Measurements from ENCODE around the gene FST.

The FST gene

GRCh38 chr5:53480416-53481158 is at the start of gene FST:
Gene FST (plus strand): TSS chr5:53480629. CDS start chr5:53480792, 163 bp downstream.
- no peak for TF ChIP-seq CTCF (IDR thresholded peaks at IDR 0.05)
- peak in 1 of 2 donors; percentile 22 for DNase-seq
- H3K9me3 ChIP-seq: no peaks in the 10 kb centered on the region
- intact Hi-C loops (cut with DNase I; ENCODE audit: low total_unique reads): loop anchor here (5.0 kb wide), 1 partner anchor 737 kb away; no protein-coding TSS in a partner anchor
- peak within 1 kb of the TSS; percentile 66 to 69 for H3K27ac ChIP-seq
- peak within 1 kb of the TSS; percentile 59 to 74 for H3K4me3 ChIP-seq
- H3K36me3 ChIP-seq: no peaks in the 10 kb centered on the region
- peaks cover 0 to 24% (median 7%) of the 10 kb centered on the region in 4 donors for H3K4me1 ChIP-seq
- H3K27me3 ChIP-seq: no peaks in the 10 kb centered on the region

GRCh38 chr5:53431665-53432064 is 48.8 kb upstream of the FST start:
- H3K4me3 ChIP-seq: no peak overlapping the region
- no peak for TF ChIP-seq CTCF (IDR thresholded peaks at IDR 0.05)
- intact Hi-C loops (cut with DNase I; ENCODE audit: low total_unique reads): loop anchor here (10.0 kb wide), 1 partner anchor 167 kb away; no protein-coding TSS in a partner anchor
- H3K27me3 ChIP-seq: no peaks in the 10 kb centered on the region
- no peak overlapping the region for H3K27ac ChIP-seq
- no peaks in the 10 kb centered on the region for H3K36me3 ChIP-seq
- no peaks in the 10 kb centered on the region for H3K9me3 ChIP-seq
- H3K4me1 ChIP-seq: no peaks in the 10 kb centered on the region
- DNase-seq: no peak

- DNase-seq: no peak
- Histone ChIP-seq H3K4me3 (no peak overlapping the region), H3K9me3 (no peaks in the 10 kb centered on the region), H3K4me1 (no peaks in the 10 kb centered on the region), H3K27ac (no peak overlapping the region), H3K27me3 (no peaks in the 10 kb centered on the region), H3K36me3 (no peaks in the 10 kb centered on the region)
- TF ChIP-seq CTCF (IDR thresholded peaks at IDR 0.05): no peak
- intact Hi-C loops (cut with DNase I; ENCODE audit: low total_unique reads): loop anchor here (10.0 kb wide), 1 partner anchor 168 kb away; no protein-coding TSS in a partner anchor
Measured at GRCh38 chr5:53433026-53433425, 47.4 kb upstream of the FST start.

- DNase-seq: no peak
- intact Hi-C loops (cut with DNase I; ENCODE audit: low total_unique reads): loop anchor here (10.0 kb wide), 1 partner anchor 170 kb away; no protein-coding TSS in a partner anchor
- no peak for TF ChIP-seq CTCF (IDR thresholded peaks at IDR 0.05)
- Histone ChIP-seq H3K36me3 (no peaks in the 10 kb centered on the region), H3K27me3 (no peaks in the 10 kb centered on the region), H3K9me3 (no peaks in the 10 kb centered on the region), H3K4me3 (no peak overlapping the region), H3K27ac (no peak overlapping the region), H3K4me1 (peaks cover 0 to 12% (median 4%) of the 10 kb centered on the region in 4 donors)
Measured at GRCh38 chr5:53434541-53434940, 45.9 kb upstream of the FST start.

GRCh38 chr5:53436480-53437191 is 43.8 kb upstream of the FST start:
- peaks cover 0 to 18% (median 4%) of the 10 kb centered on the region in 4 donors for H3K4me1 ChIP-seq
- TF ChIP-seq CTCF (IDR thresholded peaks at IDR 0.05): no peak
- H3K36me3 ChIP-seq: no peaks in the 10 kb centered on the region
- no peaks in the 10 kb centered on the region for H3K9me3 ChIP-seq
- DNase-seq: no peak
- intact Hi-C loops (cut with DNase I; ENCODE audit: low total_unique reads): loop anchor here (10.0 kb wide), 1 partner anchor 172 kb away; no protein-coding TSS in a partner anchor
- H3K27me3 ChIP-seq: no peaks in the 10 kb centered on the region
- no peak overlapping the region for H3K4me3 ChIP-seq
- H3K27ac ChIP-seq: no peak overlapping the region

Measured in tibial artery (tissue), 4 donors.